Large intestine (tissue), 12 donors: ENCODE data around the gene EEF2KMT. TPM values are rescaled to one million over a fixed set of nuclear protein-coding genes. Genes with fewer than 3 reads are reported as not detected.
"Not testable (repeated sequence)": the region's sequence is repeated elsewhere in the genome, so short reads cannot be mapped to it uniquely, and the experiment has no call there.

Experiments used
- DNase-seq, 2 donors: peaks; one replicate each; pipeline versions ENCODE4 v3.0.0 to v3.0.0-alpha.2; 2013
- H3K27ac ChIP-seq: one replicate; pipeline ENCODE4 v1.5.1; 2013; ENCODE audit warnings: low read length
- H3K27me3 ChIP-seq: 2 replicates; pipeline ENCODE4 v1.6.1; 2013; ENCODE audit warnings: low read length; ENCODE audit not compliant: control insufficient read depth, insufficient read depth
- H3K36me3 ChIP-seq: 2 replicates; pipeline ENCODE4 v1.6.1; 2013; ENCODE audit warnings: low read length; ENCODE audit not compliant: control insufficient read depth, insufficient read depth
- H3K4me1 ChIP-seq: one replicate; pipeline ENCODE4 v1.6.1; 2013; ENCODE audit warnings: low read length; ENCODE audit not compliant: control insufficient read depth, insufficient read depth
- H3K4me3 ChIP-seq: one replicate; pipeline ENCODE4 v1.5.1; 2013; ENCODE audit warnings: low read length
- H3K9me3 ChIP-seq: one replicate; pipeline ENCODE4 v1.6.1; 2013; ENCODE audit warnings: mild to moderate bottlenecking, low read depth, low read length, moderate library complexity; ENCODE audit not compliant: control insufficient read depth
- WGBS: methylation state at CpG from one replicate; pipeline ENCODE4 v1.1.5; 2013; ENCODE audit warnings: low lambda C conversion rate; ENCODE audit not compliant: insufficient coverage; 5-methylcytosine and 5-hydroxymethylcytosine counted together
- long read RNA-seq, 11 donors: transcript quantifications; one replicate each; lab custom pipeline, GENCODE V29; 2026
- polyA plus RNA-seq: library from polyadenylated mRNA; unstranded; fragments of 120-200 nt; gene quantifications from one replicate; pipeline ENCODE4 v1.2.1, GENCODE V29; 2013

EEF2KMT gene, protein sequence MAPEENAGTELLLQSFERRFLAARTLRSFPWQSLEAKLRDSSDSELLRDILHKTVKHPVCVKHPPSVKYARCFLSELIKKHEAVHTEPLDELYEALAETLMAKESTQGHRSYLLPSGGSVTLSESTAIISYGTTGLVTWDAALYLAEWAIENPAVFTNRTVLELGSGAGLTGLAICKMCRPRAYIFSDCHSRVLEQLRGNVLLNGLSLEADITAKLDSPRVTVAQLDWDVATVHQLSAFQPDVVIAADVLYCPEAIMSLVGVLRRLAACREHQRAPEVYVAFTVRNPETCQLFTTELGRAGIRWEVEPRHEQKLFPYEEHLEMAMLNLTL
- polyA plus RNA-seq, result 9.4 TPM
- long read RNA-seq, donor 1, partial matches to known transcripts, result 0 of 1 reads
- long read RNA-seq, donor 1, other reads (novel, unspliced or antisense), result 0 of 1 reads
- long read RNA-seq, donor 2, partial matches to known transcripts, result 0 of 4 reads
- long read RNA-seq, donor 2, other reads (novel, unspliced or antisense), result 0 of 4 reads
- long read RNA-seq, donor 3, result 0 reads
- long read RNA-seq, donor 4, result 0 reads
- long read RNA-seq, donor 5, partial matches to known transcripts, result 0 of 1 reads
- long read RNA-seq, donor 5, other reads (novel, unspliced or antisense), result 0 of 1 reads
- long read RNA-seq, donor 6, partial matches to known transcripts, result 0 of 2 reads
- long read RNA-seq, donor 6, other reads (novel, unspliced or antisense), result 0 of 2 reads
- long read RNA-seq, donor 7, partial matches to known transcripts, result 0 of 1 reads
- long read RNA-seq, donor 7, other reads (novel, unspliced or antisense), result 0 of 1 reads
- long read RNA-seq, donor 8, partial matches to known transcripts, result 0 of 14 reads
- long read RNA-seq, donor 8, other reads (novel, unspliced or antisense), result 12 of 14 reads
- long read RNA-seq, donor 9, partial matches to known transcripts, result 10 of 26 reads
- long read RNA-seq, donor 9, other reads (novel, unspliced or antisense), result 14 of 26 reads
- long read RNA-seq, donor 10, partial matches to known transcripts, result 0 of 2 reads
- long read RNA-seq, donor 10, other reads (novel, unspliced or antisense), result 0 of 2 reads
- long read RNA-seq, donor 11, partial matches to known transcripts, result 0 of 4 reads
- long read RNA-seq, donor 11, other reads (novel, unspliced or antisense), result 0 of 4 reads

GRCh38 chr16:5097470-5098220, at the start of gene EEF2KMT:
TSS of gene EEF2KMT (minus strand) at chr16:5097795. CDS start at chr16:5097739, 56 bp downstream.
- H3K36me3 ChIP-seq, H3K27me3 ChIP-seq, H3K9me3 ChIP-seq, H3K4me1 ChIP-seq: not testable (repeated sequence)
- WGBS, result no CpG with 5 or more reads among the region's 67 CpGs
- DNase-seq, result peak; percentile 99
- H3K27ac ChIP-seq, result peak within 1 kb of the TSS; percentile 89
- H3K4me3 ChIP-seq, result peak within 1 kb of the TSS; percentile 66

DNA sequence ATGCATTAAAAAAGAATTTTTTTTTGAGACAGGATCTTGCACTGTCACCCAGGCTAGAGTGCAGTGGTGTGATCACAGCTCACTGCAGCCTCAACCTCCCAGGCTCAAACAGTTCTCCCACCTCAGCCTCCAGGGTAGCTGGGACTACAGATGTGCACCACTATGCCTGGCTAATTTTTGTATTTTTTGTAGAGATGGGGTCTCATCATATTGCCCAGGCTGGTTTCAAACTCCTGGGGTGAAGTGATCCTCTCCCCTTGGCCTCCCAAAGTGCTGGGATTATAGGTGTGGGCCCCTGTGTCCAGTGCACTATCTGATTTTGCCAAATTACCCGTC, 47.0 kb upstream of the EEF2KMT start:
- not testable (repeated sequence) for H3K36me3 ChIP-seq, H3K27ac ChIP-seq, H3K9me3 ChIP-seq, DNase-seq, H3K4me1 ChIP-seq, H3K27me3 ChIP-seq, H3K4me3 ChIP-seq
- WGBS, result no CpG with 5 or more reads among the region's 1 CpG

DNA sequence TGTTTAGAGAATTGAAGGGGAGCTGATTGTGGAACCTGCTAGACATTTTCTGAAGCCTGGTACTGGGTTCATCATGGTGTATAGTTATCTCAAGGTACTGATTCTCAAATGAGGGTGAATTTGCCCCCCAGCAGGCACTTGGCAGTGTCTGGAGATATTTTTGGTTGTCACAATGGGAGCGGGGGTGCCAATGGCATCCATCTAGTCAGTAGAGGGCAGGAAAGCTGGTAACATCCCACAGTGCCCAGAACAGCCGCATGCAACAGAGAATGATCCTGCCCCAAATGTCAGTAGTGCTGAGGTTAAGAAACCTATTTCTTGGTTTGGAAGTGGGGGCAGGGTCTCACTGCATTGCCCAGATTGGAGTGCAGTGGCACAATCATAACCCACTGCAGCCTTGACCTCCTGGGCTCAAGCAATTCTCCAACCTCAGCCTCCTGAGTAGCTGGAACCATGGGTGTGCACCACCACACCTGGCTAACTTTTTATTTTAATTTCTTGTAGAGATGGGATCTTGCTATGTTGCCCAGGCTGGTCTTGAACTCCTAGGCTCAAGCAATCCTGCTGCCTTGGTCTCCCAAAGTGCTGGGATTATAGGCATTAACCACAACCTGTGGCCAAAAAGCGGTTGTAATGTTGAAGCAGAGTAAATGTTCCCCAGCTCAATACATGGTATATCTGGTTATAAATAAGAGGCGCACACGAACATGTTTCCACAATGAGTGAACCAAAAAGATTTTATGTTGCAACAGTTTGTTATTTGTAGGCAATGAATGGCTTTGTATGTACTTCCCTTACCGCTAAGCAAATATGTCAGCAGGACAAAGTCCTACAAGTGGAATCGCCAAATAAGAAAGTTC, 46.4 kb upstream of the EEF2KMT start:
- Histone ChIP-seq H3K27me3 (no peaks in the 10 kb centered on the region), H3K27ac (no peak overlapping the region), H3K36me3 (no peaks in the 10 kb centered on the region), H3K4me1 (no peaks in the 10 kb centered on the region), H3K9me3 (no peaks in the 10 kb centered on the region), H3K4me3 (no peak overlapping the region)
- DNase-seq, result peak in 1 of 2 donors; percentile 7
- WGBS, result no CpG with 5 or more reads among the region's 7 CpGs

DNA sequence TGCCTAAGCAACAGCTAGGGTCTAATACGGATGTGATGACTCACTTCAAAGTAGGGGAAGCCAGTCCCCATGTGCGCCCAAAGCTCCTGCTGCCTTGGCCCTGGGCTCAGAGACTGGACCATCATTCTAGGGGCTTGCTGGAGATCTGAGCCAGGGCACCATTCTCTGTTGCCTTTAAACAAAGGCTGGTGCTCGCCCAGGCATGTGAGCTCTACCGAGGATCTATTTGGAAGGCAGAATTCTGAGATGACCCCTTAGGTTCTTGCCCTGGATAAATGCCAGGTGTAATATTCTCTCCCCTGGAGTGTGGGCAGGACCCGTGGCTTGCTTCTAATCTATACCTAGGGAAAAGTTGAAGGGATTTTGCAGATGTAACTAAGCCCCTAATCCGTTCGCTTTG, 42.6 kb upstream of the EEF2KMT start:
- whole genome bisulfite sequencing, result no CpG with 5 or more reads among the region's 7 CpGs

GRCh38 chr16:5134739-5135452, 37.3 kb upstream of the EEF2KMT start:
- not testable (repeated sequence) for H3K36me3 ChIP-seq, H3K9me3 ChIP-seq, H3K4me3 ChIP-seq, H3K27ac ChIP-seq, H3K4me1 ChIP-seq, H3K27me3 ChIP-seq
- 0% methylated on average over 1 of the region's 13 CpGs for WGBS
- DNase-seq, result peak in 1 of 2 donors; percentile 22

More for the DNA sequence above, 42.6 kb upstream of the EEF2KMT start:
- H3K27me3 ChIP-seq, H3K4me3 ChIP-seq, H3K27ac ChIP-seq, DNase-seq, H3K9me3 ChIP-seq, H3K36me3 ChIP-seq, H3K4me1 ChIP-seq: not testable (repeated sequence)

DNA sequence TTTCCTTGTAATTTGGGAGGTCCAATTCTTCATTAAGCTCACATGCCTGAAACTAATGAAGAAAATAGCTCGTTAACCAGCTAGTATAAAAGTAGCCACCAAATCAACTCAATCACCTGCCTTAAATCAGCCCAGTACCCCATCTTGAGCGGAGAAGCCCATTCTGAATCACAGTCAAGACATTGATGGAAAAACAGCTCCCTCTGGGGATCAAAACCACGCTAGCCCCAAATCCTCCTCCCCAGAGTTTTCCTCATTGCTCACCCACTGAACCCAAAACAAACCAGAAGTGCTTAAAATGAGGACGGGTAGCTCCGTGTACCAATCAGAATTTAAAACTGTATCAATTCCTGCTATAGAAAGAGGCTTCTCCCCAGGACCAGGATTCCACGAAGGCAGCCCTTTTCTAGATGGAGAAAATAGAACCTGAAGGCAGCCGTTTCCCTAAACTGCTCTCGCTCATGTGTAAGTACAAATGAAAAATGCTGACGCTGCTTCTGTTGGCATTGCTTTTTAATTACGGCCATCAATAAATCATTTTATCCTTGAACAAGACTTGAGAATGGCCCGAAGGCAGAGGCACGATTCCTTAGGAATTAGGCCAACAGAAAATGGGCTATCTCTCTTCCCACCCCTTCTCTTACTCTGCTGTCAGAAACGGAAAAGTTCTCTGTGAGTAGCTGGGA, 35.5 kb upstream of the EEF2KMT start:
- no CpG with 5 or more reads among the region's 13 CpGs for WGBS
- not testable (repeated sequence) for H3K4me3 ChIP-seq

GRCh38 chr16:5131467-5132004, 33.9 kb upstream of the EEF2KMT start:
- DNase-seq, H3K4me3 ChIP-seq, H3K9me3 ChIP-seq, H3K4me1 ChIP-seq, H3K27ac ChIP-seq, H3K36me3 ChIP-seq, H3K27me3 ChIP-seq: not testable (repeated sequence)
- WGBS, result no CpG with 5 or more reads among the region's 3 CpGs

More for the DNA sequence above, 35.5 kb upstream of the EEF2KMT start:
- not testable (repeated sequence) for H3K4me1 ChIP-seq, H3K27ac ChIP-seq, H3K9me3 ChIP-seq, H3K27me3 ChIP-seq, DNase-seq, H3K36me3 ChIP-seq

GRCh38 chr16:5117300-5118087, 19.9 kb upstream of the EEF2KMT start:
- peak; percentile 19 to 29 for DNase-seq
- not testable (repeated sequence) for H3K4me3 ChIP-seq, H3K4me1 ChIP-seq, H3K27ac ChIP-seq, H3K36me3 ChIP-seq, H3K27me3 ChIP-seq, H3K9me3 ChIP-seq
- WGBS, result no CpG with 5 or more reads among the region's 20 CpGs
